Smooth muscle cell (in vitro differentiated cells): ENCODE results near the gene DGCR2. TPM values are rescaled to one million over a fixed set of nuclear protein-coding genes. Genes with fewer than 3 reads are reported as not detected.

Experiments used
- DNase-seq: peaks from one replicate; lab custom pipeline; 2025; ENCODE audit not compliant: unreplicated experiment; lab: John Stamatoyannopoulos, UW
- H2AFZ ChIP-seq: fragments of 200-600 bp; sonication (generic); 2 replicates; pipeline ENCODE4 v1.6.0; 2016; ENCODE audit warnings: antibody characterized with exemption, low read depth, mild to moderate bottlenecking
- H3F3A ChIP-seq: fragments of 200-600 bp; sonication (generic); 2 replicates; pipeline ENCODE4 v1.6.0; 2017; ENCODE audit warnings: antibody characterized with exemption, low read depth
- H3K27ac ChIP-seq: fragments of 200-600 bp; sonication (generic); 2 replicates; pipeline ENCODE4 v1.5.1; 2016; ENCODE audit warnings: low read depth, mild to moderate bottlenecking
- H3K27me3 ChIP-seq: fragments of 200-600 bp; sonication (generic); 2 replicates; pipeline ENCODE4 v1.6.1; 2016; ENCODE audit warnings: low read depth, mild to moderate bottlenecking
- H3K36me3 ChIP-seq: fragments of 200-600 bp; sonication (generic); 2 replicates; pipeline ENCODE4 v1.5.1; 2016; ENCODE audit warnings: low read depth
- H3K4me1 ChIP-seq: fragments of 200-600 bp; sonication (generic); 2 replicates; pipeline ENCODE4 v1.5.1; 2016; ENCODE audit warnings: low read depth
- H3K4me2 ChIP-seq: fragments of 200-600 bp; sonication (generic); 2 replicates; pipeline ENCODE4 v1.6.0; 2016; ENCODE audit warnings: mild to moderate bottlenecking
- H3K4me3 ChIP-seq: fragments of 200-600 bp; sonication (generic); 2 replicates; pipeline ENCODE4 v1.5.1; 2016; ENCODE audit warnings: mild to moderate bottlenecking
- H3K79me2 ChIP-seq: fragments of 200-600 bp; sonication (generic); 2 replicates; pipeline ENCODE4 v1.6.0; 2016; ENCODE audit warnings: low read depth, mild to moderate bottlenecking
- H3K9ac ChIP-seq: fragments of 200-600 bp; sonication (generic); 2 replicates; pipeline ENCODE4 v1.6.0; 2016; ENCODE audit warnings: low read depth
- H3K9me3 ChIP-seq: fragments of 200-600 bp; sonication (generic); replicated peaks from 2 replicates; pipeline ENCODE4 v1.5.1; 2016; ENCODE audit warnings: low read depth
- H4K20me1 ChIP-seq: fragments of 200-600 bp; sonication (generic); 2 replicates; pipeline ENCODE4 v1.6.0; 2016; ENCODE audit warnings: low read depth
- CTCF ChIP-seq: fragments of 200-600 bp; sonication (generic); IDR thresholded peaks from 2 replicates; pipeline ENCODE4 v1.5.1; 2017; ENCODE audit warnings: borderline replicate concordance, mild to moderate bottlenecking, antibody characterized with exemption; ENCODE audit not compliant: insufficient read depth, poor library complexity, severe bottlenecking
- WGBS: methylation state at CpG from one replicate; pipeline ENCODE4 v1.1.7; 2016; ENCODE audit warnings: low lambda C conversion rate; 5-methylcytosine and 5-hydroxymethylcytosine counted together
- polyA plus RNA-seq: library from polyadenylated mRNA; unstranded; fragments of >200 nt; fragmentation: Nextera tagmentation; extraction: Ambion mirVana; gene quantifications from 2 replicates; pipeline ENCODE4 v1.2.1, GENCODE V29; 2016
- total RNA-seq: library from RNA; depleted of rRNA; stranded (reverse); fragments of >200 nt; gene quantifications from 2 replicates; pipeline ENCODE4 v1.2.3, GENCODE V29; 2014

The DGCR2 gene
- total and polyA plus RNA-seq, 2 experiments from 2014 or later: 46.7 to 53.2 TPM

GRCh38 chr22:18995327-18995711 is 126.9 kb downstream of the DGCR2 start:
- Histone ChIP-seq H3K4me3 (no peak overlapping the region), H2AFZ (no peak overlapping the region), H3K4me2 (no peak overlapping the region), H3K27ac (no peak overlapping the region), H3K9me3 (no peaks in the 10 kb centered on the region), H4K20me1 (no peaks in the 10 kb centered on the region), H3K36me3 (no peaks in the 10 kb centered on the region), H3K79me2 (no peaks in the 10 kb centered on the region), H3K9ac (no peak overlapping the region), H3K27me3 (peaks cover 8% of the 10 kb centered on the region), H3F3A (no peaks in the 10 kb centered on the region), H3K4me1 (no peaks in the 10 kb centered on the region)
- no peak for TF ChIP-seq CTCF
- WGBS: 89% methylated on average over 9 of the region's 9 CpGs
- DNase-seq: no peak

- no peaks in the 10 kb centered on the region for H4K20me1 ChIP-seq
- peaks cover 8% of the 10 kb centered on the region for H3K27me3 ChIP-seq
- no peak overlapping the region for H2AFZ ChIP-seq
- no peaks in the 10 kb centered on the region for H3K9me3 ChIP-seq
- peak overlapping the region; percentile 25 for H3K4me2 ChIP-seq
- no peaks in the 10 kb centered on the region for H3K36me3 ChIP-seq
- WGBS: 46% methylated on average over 15 of the region's 15 CpGs
- TF ChIP-seq CTCF: no peak
- H3K79me2 ChIP-seq: no peaks in the 10 kb centered on the region
- no peak overlapping the region for H3K27ac ChIP-seq
- no peak for DNase-seq
- H3K4me1 ChIP-seq: no peaks in the 10 kb centered on the region
- no peaks in the 10 kb centered on the region for H3F3A ChIP-seq
- H3K4me3 ChIP-seq: no peak overlapping the region
- H3K9ac ChIP-seq: no peak overlapping the region
These were observed 127.4 kb downstream of the DGCR2 start for GRCh38 chr22:18994701-18995326.

GRCh38 chr22:18994056-18994455 is 128.2 kb downstream of the DGCR2 start:
- no peak for TF ChIP-seq CTCF
- Histone ChIP-seq H3K4me2 (no peak overlapping the region), H3K79me2 (no peaks in the 10 kb centered on the region), H4K20me1 (no peaks in the 10 kb centered on the region), H3K27me3 (peaks cover 8% of the 10 kb centered on the region), H3F3A (no peaks in the 10 kb centered on the region), H2AFZ (no peak overlapping the region), H3K9ac (no peak overlapping the region), H3K27ac (no peak overlapping the region), H3K36me3 (no peaks in the 10 kb centered on the region), H3K4me3 (no peak overlapping the region), H3K9me3 (no peaks in the 10 kb centered on the region), H3K4me1 (no peaks in the 10 kb centered on the region)
- DNase-seq: no peak
- 93% methylated on average over 17 of the region's 17 CpGs for WGBS

DNA sequence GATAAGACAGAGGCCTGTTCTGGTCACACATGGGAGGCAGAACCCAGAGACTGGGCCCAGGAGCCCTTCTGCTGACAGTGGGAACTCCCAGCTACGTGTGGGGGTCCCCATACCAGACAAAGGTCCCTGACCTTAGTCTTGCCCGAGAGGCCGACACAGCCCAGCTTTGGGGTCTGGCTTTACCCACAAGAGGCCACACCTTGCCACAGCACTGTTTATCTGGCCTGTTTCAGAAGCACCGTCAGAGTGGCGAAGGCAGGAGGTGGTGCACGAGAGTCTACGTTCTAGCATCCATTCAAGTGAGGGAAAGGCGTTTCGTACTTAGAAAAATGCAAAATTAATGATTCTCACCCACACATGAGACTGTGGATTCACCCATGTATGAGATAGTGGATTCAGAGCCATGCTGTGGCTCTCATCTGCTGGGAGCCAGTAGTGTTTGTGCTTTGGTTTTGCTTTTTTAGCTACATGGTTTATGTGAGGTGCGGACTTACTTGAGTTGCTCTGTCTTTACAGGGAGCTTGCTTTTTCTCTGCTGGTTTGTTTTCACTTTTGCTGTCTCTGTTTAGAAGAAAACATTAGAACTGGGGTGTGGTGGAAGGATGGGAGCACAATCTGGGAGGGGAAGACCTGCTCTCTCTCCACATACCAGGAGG is 129.5 kb downstream of the DGCR2 start:
- peaks cover 7% of the 10 kb centered on the region for H3K27me3 ChIP-seq
- H4K20me1 ChIP-seq: no peaks in the 10 kb centered on the region
- no peak overlapping the region for H3K9ac ChIP-seq
- no peaks in the 10 kb centered on the region for H3K9me3 ChIP-seq
- DNase-seq: no peak
- H3K4me3 ChIP-seq: no peak overlapping the region
- no peaks in the 10 kb centered on the region for H3K79me2 ChIP-seq
- no peaks in the 10 kb centered on the region for H3F3A ChIP-seq
- no peak overlapping the region for H3K4me2 ChIP-seq
- 94% methylated on average over 10 of the region's 10 CpGs for WGBS
- no peak overlapping the region for H3K27ac ChIP-seq
- no peaks in the 10 kb centered on the region for H3K4me1 ChIP-seq
- H3K36me3 ChIP-seq: no peaks in the 10 kb centered on the region
- no peak overlapping the region for H2AFZ ChIP-seq
- TF ChIP-seq CTCF: no peak
